Activated CD4-positive, alpha-beta T cell treated with anti-CD3 and anti-CD28 coated beads for 36 hours (primary cell): ENCODE results near the gene LIF. TPM values are rescaled to one million over a fixed set of nuclear protein-coding genes. Genes with fewer than 3 reads are reported as not detected.

Experiments used
- ATAC-seq: fragments of 200-7000 bp; cut with Tn5 transposase; one replicate; pipeline ENCODE4 v1.10.0; 2021; ENCODE audit warnings: mild to moderate bottlenecking, moderate library complexity
- CTCF ChIA-PET: fragments of 350-600 bp; sonication (Branson Sonifier 250); formaldehyde crosslinking; loops from one replicate; lab custom pipeline; 2021; ENCODE audit warnings: antibody characterized with exemption; lab: Charles Lee
- POLR2A ChIA-PET: fragments of 350-600 bp; sonication (Branson Sonifier 250); formaldehyde crosslinking; loops from one replicate; lab custom pipeline; 2021; ENCODE audit warnings: antibody characterized with exemption, inconsistent platforms; lab: Charles Lee
- DNase-seq: peaks from one replicate; pipeline ENCODE4 v3.0.0-alpha.2; 2020
- H3K27ac Mint-ChIP-seq: one replicate; pipeline ENCODE4 v1.8.0; 2021; ENCODE audit warnings: mixed read lengths
- H3K27me3 Mint-ChIP-seq: one replicate; pipeline ENCODE4 v1.8.0; 2021; ENCODE audit warnings: mixed read lengths
- H3K36me3 Mint-ChIP-seq: one replicate; pipeline ENCODE4 v1.8.0; 2021; ENCODE audit warnings: low read depth, mixed read lengths
- H3K4me1 Mint-ChIP-seq: one replicate; pipeline ENCODE4 v1.8.0; 2021; ENCODE audit warnings: mixed read lengths
- H3K4me3 Mint-ChIP-seq: one replicate; pipeline ENCODE4 v1.8.0; 2021; ENCODE audit warnings: mild to moderate bottlenecking, moderate library complexity, mixed read lengths
- H3K9me3 Mint-ChIP-seq: one replicate; pipeline ENCODE4 v1.8.0; 2021; ENCODE audit warnings: low read depth, mixed read lengths
- intact Hi-C, 2 experiments: fragments of 100-400 bp; cut with DNase I in 1 of 2; cut with micrococcal nuclease in 1 of 2; formaldehyde crosslinking; loops; one replicate each; pipeline versions ENCODE4 v1.14.2 to v1.15.1; 2022 to 2024; cut with DNase I, micrococcal nuclease
- total RNA-seq, 2 experiments: library from RNA; stranded (reverse); gene quantifications; one replicate each; pipeline ENCODE4 v1.2.3, GENCODE V29; 2021

LIF gene
- total RNA-seq, 2 experiments from 2014 or later: 77.3 to 105 TPM

- POLR2A ChIA-PET: interaction anchor here (0.6 kb wide), 2 partner anchors 45 to 650 kb away, joined by 3 to 5 read pairs; no protein-coding TSS in a partner anchor
- ATAC-seq: no peak
- Mint-ChIP-seq H3K36me3 (peaks cover 55% of the 10 kb centered on the region), H3K27me3 (no peaks in the 10 kb centered on the region), H3K4me3 (peak overlapping the region; percentile 99), H3K27ac (peak overlapping the region; percentile 97), H3K4me1 (peaks cover 50% of the 10 kb centered on the region), H3K9me3 (no peaks in the 10 kb centered on the region)
- CTCF ChIA-PET: interaction anchor here (1.0 to 1.7 kb wide), 3 partner anchors 19 to 135 kb away, joined by 3 to 5 read pairs (median 4); no protein-coding TSS in a partner anchor
- DNase-seq: no peak
- intact Hi-C loops: no loop called here
Observed at GRCh38 chr22:30243661-30244060, 2.9 kb downstream of the LIF start.

- ATAC-seq (no peak), DNase-seq (no peak)
- POLR2A ChIA-PET: no interaction called here
- intact Hi-C loops: no loop called here
- Mint-ChIP-seq H3K9me3 (no peaks in the 10 kb centered on the region), H3K27ac (no peak overlapping the region), H3K4me1 (peaks cover 33% of the 10 kb centered on the region), H3K4me3 (no peak overlapping the region), H3K27me3 (no peaks in the 10 kb centered on the region), H3K36me3 (peaks cover 55% of the 10 kb centered on the region)
- CTCF ChIA-PET: interaction anchor here (0.6 kb wide), 2 partner anchors 131 to 161 kb away, joined by 3 to 4 read pairs; no protein-coding TSS in a partner anchor
Observed at GRCh38 chr22:30241576-30242371, 4.8 kb downstream of the LIF start.

- H3K27ac Mint-ChIP-seq: no peak overlapping the region
- H3K36me3 Mint-ChIP-seq: peaks cover 52% of the 10 kb centered on the region
- H3K4me3 Mint-ChIP-seq: no peak overlapping the region
- DNase-seq (no peak), ATAC-seq (no peak)
- POLR2A ChIA-PET: no interaction called here
- intact Hi-C loops: no loop called here
- CTCF ChIA-PET: interaction anchor here (1.0 kb wide), 1 partner anchor 132 kb away, joined by 4 read pairs; no protein-coding TSS in a partner anchor
- H3K9me3 Mint-ChIP-seq: no peaks in the 10 kb centered on the region
- no peaks in the 10 kb centered on the region for H3K27me3 Mint-ChIP-seq
- H3K4me1 Mint-ChIP-seq: peaks cover 31% of the 10 kb centered on the region
Observed at GRCh38 chr22:30240541-30241417, 5.8 kb downstream of the LIF start.

- DNase-seq (no peak), ATAC-seq (peak; percentile 16)
- intact Hi-C loops: loop anchor here in 1 of 2 experiments (5.0 kb wide), 1 partner anchor 42 kb away; no protein-coding TSS in a partner anchor
- H3K27ac Mint-ChIP-seq: no peak overlapping the region
- H3K4me1 Mint-ChIP-seq: peaks cover 24% of the 10 kb centered on the region
- H3K9me3 Mint-ChIP-seq: no peaks in the 10 kb centered on the region
- no peaks in the 10 kb centered on the region for H3K27me3 Mint-ChIP-seq
- POLR2A ChIA-PET: no interaction called here
- peaks cover 43% of the 10 kb centered on the region for H3K36me3 Mint-ChIP-seq
- CTCF ChIA-PET: interaction anchor here (1.0 to 1.4 kb wide), 2 partner anchors 131 to 132 kb away, joined by 3 to 4 read pairs; no protein-coding TSS in a partner anchor
- no peak overlapping the region for H3K4me3 Mint-ChIP-seq
Observed at GRCh38 chr22:30239488-30240405, 6.8 kb downstream of the LIF start.

- Mint-ChIP-seq H3K36me3 (peaks cover 34% of the 10 kb centered on the region), H3K4me1 (peaks cover 15% of the 10 kb centered on the region), H3K9me3 (no peaks in the 10 kb centered on the region), H3K27me3 (no peaks in the 10 kb centered on the region), H3K27ac (no peak overlapping the region), H3K4me3 (no peak overlapping the region)
- intact Hi-C loops: loop anchor here in 1 of 2 experiments (5.0 kb wide), 1 partner anchor 42 kb away; no protein-coding TSS in a partner anchor
- ChIA-PET POLR2A (interaction anchor here (0.6 kb wide), 1 partner anchor 230 kb away, joined by 3 read pairs; no protein-coding TSS in a partner anchor), CTCF (interaction anchor here (1.4 kb wide), 1 partner anchor 131 kb away, joined by 3 read pairs; no protein-coding TSS in a partner anchor)
- DNase-seq: no peak
- ATAC-seq: peak; percentile 15
Observed at GRCh38 chr22:30238661-30239487, 7.7 kb downstream of the LIF start.

- ATAC-seq (no peak), DNase-seq (no peak)
- Mint-ChIP-seq H3K4me3 (no peak overlapping the region), H3K4me1 (peaks cover 9% of the 10 kb centered on the region), H3K27ac (no peak overlapping the region), H3K27me3 (no peaks in the 10 kb centered on the region), H3K9me3 (no peaks in the 10 kb centered on the region), H3K36me3 (peaks cover 27% of the 10 kb centered on the region)
- ChIA-PET CTCF (interaction anchor here (1.4 kb wide), 1 partner anchor 130 kb away, joined by 3 read pairs; no protein-coding TSS in a partner anchor), POLR2A (no interaction called here)
- intact Hi-C loops: loop anchor here in 1 of 2 experiments (5.0 kb wide), 1 partner anchor 41 kb away; no protein-coding TSS in a partner anchor
Observed at GRCh38 chr22:30238136-30238535, 8.4 kb downstream of the LIF start.

- H3K9me3 Mint-ChIP-seq: no peaks in the 10 kb centered on the region
- H3K36me3 Mint-ChIP-seq: peaks cover 16% of the 10 kb centered on the region
- intact Hi-C loops: loop anchor here in 1 of 2 experiments (5.0 kb wide), 1 partner anchor 40 kb away; no protein-coding TSS in a partner anchor
- H3K4me1 Mint-ChIP-seq: peaks cover 2% of the 10 kb centered on the region
- H3K27me3 Mint-ChIP-seq: no peaks in the 10 kb centered on the region
- no peak for DNase-seq
- ATAC-seq: no peak
- POLR2A ChIA-PET: no interaction called here
- CTCF ChIA-PET: interaction anchor here (0.7 kb wide), 1 partner anchor 393 kb away, joined by 3 read pairs; no protein-coding TSS in a partner anchor
- no peak overlapping the region for H3K27ac Mint-ChIP-seq
- no peak overlapping the region for H3K4me3 Mint-ChIP-seq
Observed at GRCh38 chr22:30236875-30237274, 9.7 kb downstream of the LIF start.

- CTCF ChIA-PET: interaction anchor here (0.9 kb wide), 1 partner anchor 91 kb away, joined by 3 read pairs; the partner anchor contains the start of gene TBC1D10A
- intact Hi-C loops: loop anchor here in 1 of 2 experiments (5.0 kb wide), 1 partner anchor 38 kb away; no protein-coding TSS in a partner anchor
- peaks cover 6% of the 10 kb centered on the region for H3K36me3 Mint-ChIP-seq
- no peak overlapping the region for H3K27ac Mint-ChIP-seq
- no peaks in the 10 kb centered on the region for H3K27me3 Mint-ChIP-seq
- no peak overlapping the region for H3K4me3 Mint-ChIP-seq
- POLR2A ChIA-PET: no interaction called here
- DNase-seq (no peak), ATAC-seq (no peak)
- no peaks in the 10 kb centered on the region for H3K9me3 Mint-ChIP-seq
- no peaks in the 10 kb centered on the region for H3K4me1 Mint-ChIP-seq
Observed at GRCh38 chr22:30235687-30236170, 10.8 kb downstream of the LIF start.

GRCh38 chr22:30234786-30235470, 11.6 kb downstream of the LIF start:
- no peaks in the 10 kb centered on the region for H3K9me3 Mint-ChIP-seq
- no peak overlapping the region for H3K27ac Mint-ChIP-seq
- CTCF ChIA-PET: interaction anchor here (0.7 to 0.9 kb wide), 2 partner anchors 92 to 121 kb away, joined by 3 read pairs; partner anchors contain the start of gene TBC1D10A
- DNase-seq (no peak), ATAC-seq (no peak)
- peaks cover 1% of the 10 kb centered on the region for H3K36me3 Mint-ChIP-seq
- POLR2A ChIA-PET: no interaction called here
- intact Hi-C loops: loop anchor here in 1 of 2 experiments (5.0 kb wide), 1 partner anchor 38 kb away; no protein-coding TSS in a partner anchor
- H3K4me1 Mint-ChIP-seq: no peaks in the 10 kb centered on the region
- H3K4me3 Mint-ChIP-seq: no peak overlapping the region
- H3K27me3 Mint-ChIP-seq: no peaks in the 10 kb centered on the region
